Measurements from ENCODE around the gene SNX32.

DNA sequence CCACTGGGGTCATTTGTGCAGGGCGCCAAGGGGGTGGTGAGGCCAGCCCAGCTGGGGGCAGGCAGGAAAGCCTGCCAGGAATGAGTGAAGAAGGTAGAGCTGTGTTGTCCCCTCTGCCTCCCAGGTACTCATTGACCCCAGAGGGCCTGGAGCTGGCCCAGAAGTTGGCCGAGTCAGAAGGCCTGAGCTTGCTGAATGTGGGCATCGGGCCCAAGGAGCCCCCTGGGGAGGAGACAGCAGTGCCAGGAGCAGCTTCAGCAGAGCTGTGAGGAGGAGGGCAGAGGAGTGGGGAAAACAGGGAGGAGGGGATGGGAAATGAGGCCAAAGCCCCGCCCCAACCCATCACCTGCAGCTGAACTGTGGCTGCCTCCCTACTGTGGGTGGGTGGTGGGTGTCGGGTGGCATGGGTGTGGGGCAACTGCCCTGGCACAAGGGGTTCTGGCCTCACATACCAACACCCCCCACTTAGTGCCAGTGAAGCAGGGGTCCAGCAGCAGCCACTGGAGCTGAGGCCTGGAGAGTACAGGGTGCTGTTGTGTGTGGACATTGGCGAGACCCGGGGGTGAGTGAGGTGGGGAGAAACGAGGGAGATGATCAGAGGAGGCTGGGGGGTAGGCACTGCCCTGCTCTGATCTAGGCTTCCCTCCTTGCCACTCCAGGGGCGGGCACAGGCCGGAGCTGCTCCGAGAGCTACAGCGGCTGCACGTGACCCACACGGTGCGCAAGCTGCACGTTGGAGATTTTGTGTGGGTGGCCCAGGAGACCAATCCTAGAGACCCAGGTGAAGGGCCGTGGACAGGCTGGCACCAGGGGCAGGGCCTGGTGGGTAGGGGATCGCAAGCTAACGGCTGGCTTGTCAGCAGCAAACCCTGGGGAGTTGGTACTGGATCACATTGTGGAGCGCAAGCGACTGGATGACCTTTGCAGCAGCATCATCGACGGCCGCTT is 29.5 kb downstream of the SNX32 start:
- TF ChIP-seq, protein P1, sequence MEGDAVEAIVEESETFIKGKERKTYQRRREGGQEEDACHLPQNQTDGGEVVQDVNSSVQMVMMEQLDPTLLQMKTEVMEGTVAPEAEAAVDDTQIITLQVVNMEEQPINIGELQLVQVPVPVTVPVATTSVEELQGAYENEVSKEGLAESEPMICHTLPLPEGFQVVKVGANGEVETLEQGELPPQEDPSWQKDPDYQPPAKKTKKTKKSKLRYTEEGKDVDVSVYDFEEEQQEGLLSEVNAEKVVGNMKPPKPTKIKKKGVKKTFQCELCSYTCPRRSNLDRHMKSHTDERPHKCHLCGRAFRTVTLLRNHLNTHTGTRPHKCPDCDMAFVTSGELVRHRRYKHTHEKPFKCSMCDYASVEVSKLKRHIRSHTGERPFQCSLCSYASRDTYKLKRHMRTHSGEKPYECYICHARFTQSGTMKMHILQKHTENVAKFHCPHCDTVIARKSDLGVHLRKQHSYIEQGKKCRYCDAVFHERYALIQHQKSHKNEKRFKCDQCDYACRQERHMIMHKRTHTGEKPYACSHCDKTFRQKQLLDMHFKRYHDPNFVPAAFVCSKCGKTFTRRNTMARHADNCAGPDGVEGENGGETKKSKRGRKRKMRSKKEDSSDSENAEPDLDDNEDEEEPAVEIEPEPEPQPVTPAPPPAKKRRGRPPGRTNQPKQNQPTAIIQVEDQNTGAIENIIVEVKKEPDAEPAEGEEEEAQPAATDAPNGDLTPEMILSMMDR (IDR thresholded peaks at IDR 0.05; ENCODE audit: low read length), result no peak
- TF ChIP-seq EZH2 (optimal IDR thresholded peaks at IDR 0.05; ENCODE audit: low read depth, low read length) (no peak), EZH2phosphoT487 (IDR thresholded peaks at IDR 0.05; ENCODE audit: low read length) (no peak)
